ENCODE results near the gene CYB561A3. TPM values are rescaled to one million over a fixed set of nuclear protein-coding genes. Genes with fewer than 3 reads are reported as not detected.

CYB561A3 gene
- total RNA-seq, 1 donor from 2014 or later: 12.1 TPM

GRCh38 chr11:61401573-61401972 is 39.9 kb upstream of the CYB561A3 start:
- peaks cover 7% of the 10 kb centered on the region for H4K20me1 ChIP-seq (ENCODE audit: low read depth)
- no peaks in the 10 kb centered on the region for H3K9me3 ChIP-seq (ENCODE audit: low read depth)
- no peaks in the 10 kb centered on the region for H3K27me3 ChIP-seq
- no peaks in the 10 kb centered on the region for H3K9me3 Mint-ChIP-seq
- H3K27me3 Mint-ChIP-seq (ENCODE audit: insufficient read depth, low read depth): no peaks in the 10 kb centered on the region
- H3K4me1 Mint-ChIP-seq: no peaks in the 10 kb centered on the region
- no peaks in the 10 kb centered on the region for H3K79me2 ChIP-seq (ENCODE audit: low read depth)
- H3K4me3 Mint-ChIP-seq: no peak overlapping the region
- peak overlapping the region; percentile 1 for H3K27ac ChIP-seq
- DNase-seq (ENCODE audit: low spot score): no peak
- H3K4me1 ChIP-seq: no peaks in the 10 kb centered on the region
- H3K36me3 Mint-ChIP-seq: peaks cover 32% of the 10 kb centered on the region
- H2AFZ ChIP-seq (replicated peaks): no peak overlapping the region
- no peak overlapping the region for H3K4me3 ChIP-seq
- peaks cover 5% of the 10 kb centered on the region for H3K36me3 ChIP-seq
- no peak overlapping the region for H3K4me2 ChIP-seq
- TF ChIP-seq EZH2phosphoT487 (IDR thresholded peaks at IDR 0.05): no peak
- TF ChIP-seq CTCF (IDR thresholded peaks at IDR 0.05): no peak
- no peak for TF ChIP-seq EZH2 (IDR thresholded peaks at IDR 0.05)
- no peak overlapping the region for H3K9ac ChIP-seq
- H3F3A ChIP-seq (ENCODE audit: low read depth): peaks cover 52% of the 10 kb centered on the region
- no peak overlapping the region for H3K27ac Mint-ChIP-seq

- no peaks in the 10 kb centered on the region for H3K4me1 ChIP-seq
- peaks cover 1% of the 10 kb centered on the region for H3K36me3 ChIP-seq
- peak overlapping the region; percentile 1 for H3K27ac ChIP-seq
- H3K27me3 ChIP-seq: no peaks in the 10 kb centered on the region
- H3K79me2 ChIP-seq (ENCODE audit: low read depth): no peaks in the 10 kb centered on the region
- no peak overlapping the region for H3K4me2 ChIP-seq
- H3K9me3 ChIP-seq (ENCODE audit: low read depth): no peaks in the 10 kb centered on the region
- no peaks in the 10 kb centered on the region for H3K4me1 Mint-ChIP-seq
- peaks cover 7% of the 10 kb centered on the region for H4K20me1 ChIP-seq (ENCODE audit: low read depth)
- H3K9ac ChIP-seq: no peak overlapping the region
- H3K9me3 Mint-ChIP-seq: no peaks in the 10 kb centered on the region
- peaks cover 32% of the 10 kb centered on the region for H3K36me3 Mint-ChIP-seq
- H3K4me3 ChIP-seq: no peak overlapping the region
- no peak overlapping the region for H2AFZ ChIP-seq (replicated peaks)
- TF ChIP-seq CTCF (IDR thresholded peaks at IDR 0.05): no peak
- TF ChIP-seq EZH2phosphoT487 (IDR thresholded peaks at IDR 0.05): no peak
- TF ChIP-seq EZH2 (IDR thresholded peaks at IDR 0.05): no peak
- H3K4me3 Mint-ChIP-seq: no peak overlapping the region
- H3K27ac Mint-ChIP-seq: no peak overlapping the region
- no peak for DNase-seq (ENCODE audit: low spot score)
- peaks cover 50% of the 10 kb centered on the region for H3F3A ChIP-seq (ENCODE audit: low read depth)
- H3K27me3 Mint-ChIP-seq (ENCODE audit: insufficient read depth, low read depth): no peaks in the 10 kb centered on the region
Measured at GRCh38 chr11:61401173-61401572, 39.5 kb upstream of the CYB561A3 start.

- H3K36me3 Mint-ChIP-seq: peaks cover 25% of the 10 kb centered on the region
- DNase-seq (ENCODE audit: low spot score): peak; percentile 22
Measured at GRCh38 chr11:61392981-61393595, 31.4 kb upstream of the CYB561A3 start.

More at GRCh38 chr11:61392981-61393595, 31.4 kb upstream of the CYB561A3 start:
- H3K27ac Mint-ChIP-seq: peak overlapping the region; percentile 87
- H3K4me2 ChIP-seq: peak overlapping the region; percentile 92
- peak overlapping the region; percentile 65 for H3K9ac ChIP-seq
- H2AFZ ChIP-seq (replicated peaks): peak overlapping the region; percentile 98
- H3K4me1 ChIP-seq: no peaks in the 10 kb centered on the region
- H3K36me3 ChIP-seq: no peaks in the 10 kb centered on the region
- no peaks in the 10 kb centered on the region for H3K9me3 ChIP-seq (ENCODE audit: low read depth)
- peaks cover 5% of the 10 kb centered on the region for H3K79me2 ChIP-seq (ENCODE audit: low read depth)
- TF ChIP-seq EZH2phosphoT487 (IDR thresholded peaks at IDR 0.05) (no peak), CTCF (IDR thresholded peaks at IDR 0.05) (no peak), EZH2 (IDR thresholded peaks at IDR 0.05) (no peak)
- peaks cover 18% of the 10 kb centered on the region for H3K4me1 Mint-ChIP-seq
- no peaks in the 10 kb centered on the region for H3K27me3 ChIP-seq
- H3K9me3 Mint-ChIP-seq: peaks cover 12% of the 10 kb centered on the region
- peak overlapping the region; percentile 95 for H3K4me3 Mint-ChIP-seq
- H3K27me3 Mint-ChIP-seq (ENCODE audit: insufficient read depth, low read depth): peaks cover 2% of the 10 kb centered on the region
- peak overlapping the region; percentile 75 for H3K4me3 ChIP-seq
- H3K27ac ChIP-seq: no peak overlapping the region
- peaks cover 14% of the 10 kb centered on the region for H3F3A ChIP-seq (ENCODE audit: low read depth)
- H4K20me1 ChIP-seq (ENCODE audit: low read depth): no peaks in the 10 kb centered on the region
